ENCODE measurements around the gene CNTN4.

- no peak for TF ChIP-seq CTCF (IDR thresholded peaks at IDR 0.05; ENCODE audit: borderline replicate concordance, extremely low read depth, low read length, poor library complexity, severe bottlenecking)
- TF ChIP-seq EZH2 (IDR thresholded peaks at IDR 0.05; ENCODE audit: borderline replicate concordance, low read depth, low read length, severe bottlenecking), result no peak
Measured at GRCh38 chr3:2849092-2849491, 750.4 kb downstream of the CNTN4 start.

Data from DND-41 (cell line).